ENCODE data around the gene HIPK2.

The HIPK2 gene

GRCh38 chr7:139610595-139610994 lies 167.2 kb downstream of the HIPK2 start:
- H3K27ac Mint-ChIP-seq = no peak overlapping the region
- no peaks in the 10 kb centered on the region for H3K27me3 Mint-ChIP-seq
- H3K36me3 Mint-ChIP-seq (ENCODE audit: low read depth) = peaks cover 60% of the 10 kb centered on the region
- H3K4me1 Mint-ChIP-seq (ENCODE audit: low read depth) = no peaks in the 10 kb centered on the region
- intact Hi-C loops (cut with micrococcal nuclease) = no loop called here
- H3K9me3 Mint-ChIP-seq = no peaks in the 10 kb centered on the region
- H3K4me3 Mint-ChIP-seq = no peak overlapping the region

- Mint-ChIP-seq H3K4me3 (no peak overlapping the region), H3K36me3 (ENCODE audit: low read depth) (peaks cover 48% of the 10 kb centered on the region), H3K4me1 (ENCODE audit: low read depth) (no peaks in the 10 kb centered on the region), H3K9me3 (no peaks in the 10 kb centered on the region), H3K27me3 (no peaks in the 10 kb centered on the region), H3K27ac (no peak overlapping the region)
- intact Hi-C loops (cut with micrococcal nuclease) = loop anchor here (2.0 to 5.0 kb wide), 2 partner anchors 398 to 739 kb away; no protein-coding TSS in a partner anchor
Measured at GRCh38 chr7:139603896-139604295, 173.9 kb downstream of the HIPK2 start.

- H3K4me3 Mint-ChIP-seq = no peak overlapping the region
- H3K27ac Mint-ChIP-seq = no peak overlapping the region
- H3K36me3 Mint-ChIP-seq (ENCODE audit: low read depth) = peaks cover 53% of the 10 kb centered on the region
- intact Hi-C loops (cut with micrococcal nuclease) = loop anchor here (2.0 to 5.0 kb wide), 2 partner anchors 399 to 740 kb away; no protein-coding TSS in a partner anchor
- H3K27me3 Mint-ChIP-seq = no peaks in the 10 kb centered on the region
- H3K9me3 Mint-ChIP-seq = no peaks in the 10 kb centered on the region
- no peaks in the 10 kb centered on the region for H3K4me1 Mint-ChIP-seq (ENCODE audit: low read depth)
Measured at GRCh38 chr7:139603282-139603681, 174.5 kb downstream of the HIPK2 start.

- H3K36me3 Mint-ChIP-seq (ENCODE audit: low read depth) = peaks cover 47% of the 10 kb centered on the region
- no peak overlapping the region for H3K27ac Mint-ChIP-seq
- no peaks in the 10 kb centered on the region for H3K27me3 Mint-ChIP-seq
- no peaks in the 10 kb centered on the region for H3K9me3 Mint-ChIP-seq
- H3K4me1 Mint-ChIP-seq (ENCODE audit: low read depth) = no peaks in the 10 kb centered on the region
- H3K4me3 Mint-ChIP-seq = no peak overlapping the region
- intact Hi-C loops (cut with micrococcal nuclease) = loop anchor here (2.0 to 5.0 kb wide), 2 partner anchors 400 to 741 kb away; no protein-coding TSS in a partner anchor
Measured at GRCh38 chr7:139602143-139602722, 175.6 kb downstream of the HIPK2 start.

- Mint-ChIP-seq H3K27me3 (no peaks in the 10 kb centered on the region), H3K27ac (no peak overlapping the region), H3K4me1 (ENCODE audit: low read depth) (no peaks in the 10 kb centered on the region), H3K9me3 (no peaks in the 10 kb centered on the region), H3K4me3 (no peak overlapping the region), H3K36me3 (ENCODE audit: low read depth) (peaks cover 49% of the 10 kb centered on the region)
- intact Hi-C loops (cut with micrococcal nuclease) = loop anchor here (5.0 kb wide), 1 partner anchor 401 kb away; no protein-coding TSS in a partner anchor
Measured at GRCh38 chr7:139601176-139601575, 176.6 kb downstream of the HIPK2 start.

GRCh38 chr7:139600306-139600705 lies 177.5 kb downstream of the HIPK2 start:
- intact Hi-C loops (cut with micrococcal nuclease) = loop anchor here (5.0 kb wide), 1 partner anchor 402 kb away; no protein-coding TSS in a partner anchor
- H3K27me3 Mint-ChIP-seq = no peaks in the 10 kb centered on the region
- no peaks in the 10 kb centered on the region for H3K4me1 Mint-ChIP-seq (ENCODE audit: low read depth)
- H3K4me3 Mint-ChIP-seq = no peak overlapping the region
- peaks cover 57% of the 10 kb centered on the region for H3K36me3 Mint-ChIP-seq (ENCODE audit: low read depth)
- H3K27ac Mint-ChIP-seq = no peak overlapping the region
- no peaks in the 10 kb centered on the region for H3K9me3 Mint-ChIP-seq

GRCh38 chr7:139598642-139599041 lies 179.2 kb downstream of the HIPK2 start:
- Mint-ChIP-seq H3K27ac (no peak overlapping the region), H3K9me3 (no peaks in the 10 kb centered on the region), H3K27me3 (no peaks in the 10 kb centered on the region), H3K4me3 (no peak overlapping the region), H3K36me3 (ENCODE audit: low read depth) (peaks cover 67% of the 10 kb centered on the region), H3K4me1 (ENCODE audit: low read depth) (no peaks in the 10 kb centered on the region)
- intact Hi-C loops (cut with micrococcal nuclease) = no loop called here

GRCh38 chr7:139597028-139597427 lies 180.8 kb downstream of the HIPK2 start:
- H3K4me1 Mint-ChIP-seq (ENCODE audit: low read depth) = no peaks in the 10 kb centered on the region
- no peaks in the 10 kb centered on the region for H3K9me3 Mint-ChIP-seq
- H3K27ac Mint-ChIP-seq = no peak overlapping the region
- H3K27me3 Mint-ChIP-seq = no peaks in the 10 kb centered on the region
- peaks cover 82% of the 10 kb centered on the region for H3K36me3 Mint-ChIP-seq (ENCODE audit: low read depth)
- no peak overlapping the region for H3K4me3 Mint-ChIP-seq
- intact Hi-C loops (cut with micrococcal nuclease) = no loop called here

- intact Hi-C loops (cut with micrococcal nuclease) = no loop called here
- no peak overlapping the region for H3K4me3 Mint-ChIP-seq
- H3K27ac Mint-ChIP-seq = no peak overlapping the region
- no peaks in the 10 kb centered on the region for H3K4me1 Mint-ChIP-seq (ENCODE audit: low read depth)
- H3K9me3 Mint-ChIP-seq = no peaks in the 10 kb centered on the region
- H3K27me3 Mint-ChIP-seq = no peaks in the 10 kb centered on the region
- peaks cover 85% of the 10 kb centered on the region for H3K36me3 Mint-ChIP-seq (ENCODE audit: low read depth)
Measured at GRCh38 chr7:139596626-139597025, 181.2 kb downstream of the HIPK2 start.

- Mint-ChIP-seq H3K4me1 (ENCODE audit: low read depth) (no peaks in the 10 kb centered on the region), H3K27ac (no peak overlapping the region)
Measured at GRCh38 chr7:139595806-139596205, 182.0 kb downstream of the HIPK2 start.

GRCh38 chr7:139594911-139595476 lies 182.8 kb downstream of the HIPK2 start:
- Mint-ChIP-seq H3K27ac (no peak overlapping the region), H3K4me1 (ENCODE audit: low read depth) (peaks cover under 1% of the 10 kb centered on the region), H3K4me3 (no peak overlapping the region), H3K27me3 (no peaks in the 10 kb centered on the region), H3K9me3 (no peaks in the 10 kb centered on the region), H3K36me3 (ENCODE audit: low read depth) (peaks cover 86% of the 10 kb centered on the region)
- intact Hi-C loops (cut with micrococcal nuclease) = no loop called here

More at GRCh38 chr7:139595806-139596205, 182.0 kb downstream of the HIPK2 start:
- no peaks in the 10 kb centered on the region for H3K27me3 Mint-ChIP-seq
- intact Hi-C loops (cut with micrococcal nuclease) = no loop called here
- H3K36me3 Mint-ChIP-seq (ENCODE audit: low read depth) = peaks cover 92% of the 10 kb centered on the region
- no peak overlapping the region for H3K4me3 Mint-ChIP-seq
- no peaks in the 10 kb centered on the region for H3K9me3 Mint-ChIP-seq

GRCh38 chr7:139594090-139594489 lies 183.7 kb downstream of the HIPK2 start:
- Mint-ChIP-seq H3K4me3 (no peak overlapping the region), H3K9me3 (no peaks in the 10 kb centered on the region), H3K27me3 (no peaks in the 10 kb centered on the region), H3K36me3 (ENCODE audit: low read depth) (peaks cover 81% of the 10 kb centered on the region), H3K27ac (no peak overlapping the region), H3K4me1 (ENCODE audit: low read depth) (peaks cover 10% of the 10 kb centered on the region)
- intact Hi-C loops (cut with micrococcal nuclease) = no loop called here

GRCh38 chr7:139592801-139593461 lies 184.9 kb downstream of the HIPK2 start:
- H3K4me1 Mint-ChIP-seq (ENCODE audit: low read depth) = peaks cover 21% of the 10 kb centered on the region
- no peaks in the 10 kb centered on the region for H3K9me3 Mint-ChIP-seq
- no peaks in the 10 kb centered on the region for H3K27me3 Mint-ChIP-seq
- intact Hi-C loops (cut with micrococcal nuclease) = no loop called here
- H3K4me3 Mint-ChIP-seq = no peak overlapping the region
- peaks cover 77% of the 10 kb centered on the region for H3K36me3 Mint-ChIP-seq (ENCODE audit: low read depth)
- no peak overlapping the region for H3K27ac Mint-ChIP-seq

- no peaks in the 10 kb centered on the region for H3K9me3 Mint-ChIP-seq
- peaks cover 21% of the 10 kb centered on the region for H3K4me1 Mint-ChIP-seq (ENCODE audit: low read depth)
- H3K36me3 Mint-ChIP-seq (ENCODE audit: low read depth) = peaks cover 77% of the 10 kb centered on the region
- intact Hi-C loops (cut with micrococcal nuclease) = no loop called here
- H3K27ac Mint-ChIP-seq = no peak overlapping the region
- no peak overlapping the region for H3K4me3 Mint-ChIP-seq
- no peaks in the 10 kb centered on the region for H3K27me3 Mint-ChIP-seq
Measured at GRCh38 chr7:139591550-139592195, 186.1 kb downstream of the HIPK2 start.
